Measurements from ENCODE around the gene WAC.

WAC gene

GRCh38 chr10:28530751-28531150 lies 2.2 kb upstream of the WAC start:
- DNase-seq (ENCODE audit: low spot score) (no peak), FAIRE-seq (no peak)

DNA sequence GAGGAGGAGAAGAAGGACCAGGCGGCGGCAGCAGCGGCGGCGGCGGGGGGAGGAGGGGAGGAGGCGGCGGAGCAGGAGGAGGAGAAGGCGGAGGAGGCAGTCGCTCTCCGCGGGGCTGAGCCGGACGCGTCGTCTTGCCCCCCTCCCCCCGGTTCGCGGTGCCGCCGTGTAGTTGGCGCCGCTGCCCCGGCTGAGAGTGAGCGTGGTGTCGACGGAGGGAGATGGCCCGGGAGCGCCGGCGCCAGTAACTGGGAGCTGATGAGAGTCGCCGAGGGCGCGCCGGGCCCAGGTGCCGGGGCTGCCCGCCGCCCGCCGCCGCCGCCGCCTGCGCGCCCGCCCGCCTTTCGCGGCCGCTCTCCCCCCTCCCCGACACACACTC lies 257 bp downstream of the WAC start:
- FAIRE-seq (no peak), DNase-seq (ENCODE audit: low spot score) (no peak)

GRCh38 chr10:28533571-28534304 lies 820 bp downstream of the WAC start:
- DNase-seq (ENCODE audit: low spot score) (peak; percentile 62), FAIRE-seq (no peak)

GRCh38 chr10:28535846-28536245 lies 2.9 kb downstream of the WAC start:
- DNase-seq (ENCODE audit: low spot score), result no peak
- no peak for FAIRE-seq

- DNase-seq (ENCODE audit: low spot score) (no peak), FAIRE-seq (no peak)
Observed at GRCh38 chr10:28538595-28538994, 5.7 kb downstream of the WAC start.

- FAIRE-seq (no peak), DNase-seq (ENCODE audit: low spot score) (no peak)
Observed at GRCh38 chr10:28540145-28540544, 7.2 kb downstream of the WAC start.

- DNase-seq (ENCODE audit: low spot score) (no peak), FAIRE-seq (no peak)
Observed at GRCh38 chr10:28541717-28542365, 8.9 kb downstream of the WAC start.

DNA sequence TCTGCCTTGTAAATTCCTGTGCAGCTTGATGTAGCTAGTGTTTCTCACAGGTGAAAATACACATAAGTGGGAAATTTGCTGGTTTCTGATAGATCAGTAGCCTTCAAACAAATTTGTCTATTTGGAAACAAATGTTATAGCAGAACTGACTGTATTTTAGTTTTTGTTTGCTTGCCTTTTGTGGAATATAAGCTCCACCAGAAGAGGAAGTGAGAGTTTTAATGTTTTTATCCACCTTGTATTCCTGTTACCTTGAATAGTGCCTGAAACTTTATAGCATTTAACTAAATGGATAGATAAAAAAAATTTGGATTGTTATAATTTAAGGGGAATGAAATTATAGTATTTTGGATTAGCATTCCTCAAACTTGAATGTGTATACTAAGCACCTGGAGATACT lies 9.8 kb downstream of the WAC start:
- DNase-seq (ENCODE audit: low spot score) (no peak), FAIRE-seq (no peak)

GRCh38 chr10:28544058-28544457 lies 11.1 kb downstream of the WAC start:
- DNase-seq (ENCODE audit: low spot score), result no peak
- FAIRE-seq, result no peak

GRCh38 chr10:28545967-28546644 lies 13.2 kb downstream of the WAC start:
- DNase-seq (ENCODE audit: low spot score) (no peak), FAIRE-seq (no peak)

DNA sequence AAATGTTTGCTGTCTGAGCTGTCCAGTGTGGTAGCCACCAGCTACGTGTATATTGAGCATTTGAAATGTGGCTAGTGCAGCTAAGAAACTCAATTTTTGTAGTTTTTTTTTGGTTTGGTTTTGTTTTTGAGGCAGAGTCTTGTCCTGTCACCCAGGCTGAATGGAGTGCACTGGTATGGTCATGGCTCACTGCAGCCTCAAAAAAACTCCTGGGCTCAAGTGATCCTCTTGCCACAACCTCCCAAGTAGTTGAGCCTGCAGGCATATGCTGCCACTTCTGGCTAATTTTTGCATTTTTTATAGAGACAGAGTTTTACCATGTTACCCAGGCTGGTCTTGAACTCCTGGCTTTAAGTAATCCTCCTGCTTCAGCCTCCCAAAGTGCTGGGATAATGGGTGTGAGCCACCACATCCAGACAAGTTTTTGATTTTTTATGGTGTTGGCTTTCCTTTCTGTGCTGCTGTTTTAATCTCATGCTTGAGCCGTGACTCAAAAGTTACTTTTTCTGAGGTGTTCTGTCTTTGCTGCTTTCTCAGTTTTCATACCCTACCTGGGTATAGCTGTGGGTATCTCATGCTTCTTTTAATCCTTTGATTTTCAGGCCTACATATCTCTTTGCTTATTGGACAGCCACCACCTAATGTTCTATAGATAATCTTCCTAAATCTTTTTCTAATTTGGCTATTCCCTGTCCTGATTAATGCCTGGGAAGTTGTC lies 16.0 kb downstream of the WAC start:
- no peak for DNase-seq (ENCODE audit: low spot score)
- no peak for FAIRE-seq

- no peak for DNase-seq (ENCODE audit: low spot score)
- FAIRE-seq, result no peak
Observed at GRCh38 chr10:28551086-28551485, 18.2 kb downstream of the WAC start.

- no peak for DNase-seq (ENCODE audit: low spot score)
- no peak for FAIRE-seq
Observed at GRCh38 chr10:28552775-28553174, 19.9 kb downstream of the WAC start.

DNA sequence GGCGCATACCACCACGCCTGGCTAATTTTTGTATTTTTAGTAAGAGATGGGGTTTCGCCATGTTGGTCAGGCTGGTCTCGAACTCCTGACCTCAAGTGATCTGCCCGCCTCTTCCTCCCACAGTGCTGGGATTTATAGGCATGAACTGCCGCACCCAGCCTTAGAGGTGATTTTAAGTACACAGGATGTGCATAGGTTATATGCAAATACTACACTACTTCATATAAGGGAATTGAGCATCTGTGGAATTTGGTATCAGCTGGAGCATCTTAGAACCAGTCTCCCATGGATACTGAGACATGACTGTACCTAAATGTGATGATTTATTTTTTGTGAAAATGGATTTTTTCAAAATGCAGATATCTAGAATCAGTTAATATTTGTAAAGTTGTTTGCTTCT lies 21.1 kb downstream of the WAC start:
- DNase-seq (ENCODE audit: low spot score), result no peak
- no peak for FAIRE-seq

DNA sequence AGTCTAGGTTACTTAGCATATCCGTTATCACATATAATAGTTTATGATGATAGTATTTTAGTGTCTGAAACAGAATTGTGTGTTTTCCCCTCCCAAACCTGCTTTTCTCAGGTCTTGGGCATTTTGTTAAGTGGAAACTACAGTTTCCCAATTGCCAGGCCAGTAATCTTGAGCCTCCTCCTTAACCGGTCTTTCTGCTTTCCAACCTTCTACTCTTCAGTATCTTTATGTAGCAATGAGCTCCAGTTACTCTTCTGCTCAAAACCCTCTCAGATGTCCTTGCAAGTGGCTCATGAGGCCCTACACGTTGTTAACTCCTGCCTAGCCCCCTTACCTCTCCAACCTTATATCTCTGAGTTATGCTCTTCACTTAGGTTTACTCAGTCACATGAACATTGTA lies 22.0 kb downstream of the WAC start:
- DNase-seq (ENCODE audit: low spot score), result no peak
- FAIRE-seq, result no peak

GRCh38 chr10:28555358-28555757 lies 22.4 kb downstream of the WAC start:
- no peak for DNase-seq (ENCODE audit: low spot score)

GRCh38 chr10:28556142-28556541 lies 23.2 kb downstream of the WAC start:
- no peak for FAIRE-seq

More at GRCh38 chr10:28555358-28555757, 22.4 kb downstream of the WAC start:
- no peak for FAIRE-seq

GRCh38 chr10:28558186-28558585 lies 25.3 kb downstream of the WAC start:
- FAIRE-seq, result no peak

More at GRCh38 chr10:28556142-28556541, 23.2 kb downstream of the WAC start:
- no peak for DNase-seq (ENCODE audit: low spot score)

GRCh38 chr10:28558923-28559508 lies 26.1 kb downstream of the WAC start:
- DNase-seq (ENCODE audit: low spot score), result no peak
- FAIRE-seq, result no peak

More at GRCh38 chr10:28558186-28558585, 25.3 kb downstream of the WAC start:
- DNase-seq (ENCODE audit: low spot score), result no peak

- FAIRE-seq (no peak), DNase-seq (ENCODE audit: low spot score) (no peak)
Observed at GRCh38 chr10:28559618-28560017, 26.7 kb downstream of the WAC start.

DNA sequence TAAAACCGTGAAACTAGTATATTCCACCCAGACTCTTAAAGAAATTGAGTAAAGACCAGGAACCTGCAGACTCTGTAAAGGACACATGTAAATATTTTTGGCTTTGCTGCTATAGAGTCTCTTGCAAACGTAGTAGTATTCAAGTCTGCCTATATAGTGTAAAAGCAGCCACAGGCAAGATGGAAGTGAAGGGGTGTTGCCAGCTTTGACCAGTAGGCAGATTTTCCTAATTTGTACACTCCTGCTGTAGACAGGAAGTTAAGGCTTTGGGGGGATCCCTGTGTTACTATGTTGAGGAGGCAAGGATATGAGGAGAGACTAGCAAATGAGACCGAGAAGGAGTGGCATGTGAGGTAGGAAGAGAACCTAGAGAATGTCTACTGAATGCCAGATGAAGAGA lies 27.7 kb downstream of the WAC start:
- no peak for FAIRE-seq
- no peak for DNase-seq (ENCODE audit: low spot score)

DNA sequence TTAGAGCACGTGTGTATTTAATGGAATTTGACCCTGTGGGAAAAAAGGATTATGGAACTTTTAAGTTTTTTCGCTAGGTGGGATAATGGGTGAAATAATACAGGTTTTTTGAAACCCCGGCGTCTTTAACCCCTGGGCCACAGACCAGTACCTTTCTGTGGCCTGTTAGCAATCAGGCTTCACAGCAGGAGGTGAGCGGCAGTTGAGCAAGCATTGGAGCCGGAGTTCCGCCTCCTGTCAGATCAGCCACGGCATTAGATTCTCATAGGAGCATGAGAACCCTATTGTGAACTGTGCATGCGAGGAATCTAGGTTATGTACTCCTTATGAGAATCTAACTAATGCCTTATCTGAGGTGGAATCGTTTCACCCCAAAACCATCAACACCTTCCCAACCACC lies 28.6 kb downstream of the WAC start:
- DNase-seq (ENCODE audit: low spot score) (no peak), FAIRE-seq (no peak)
